22Rv1 (cell line): Measurements from ENCODE around the gene MIB2.

Source experiments
- CTCF ChIP-seq: fragments of 450-650 bp; IDR thresholded peaks from 2 replicates; pipeline ENCODE4 v1.5.1; 2017; ENCODE audit warnings: mild to moderate bottlenecking
- ZFX ChIP-seq: fragments of 450-650 bp; IDR thresholded peaks from 2 replicates; pipeline ENCODE4 v1.6.1; 2017; ENCODE audit warnings: antibody characterized with exemption, borderline replicate concordance

- TF ChIP-seq CTCF, result no peak
- no peak for TF ChIP-seq ZFX
These were observed 32.5 kb upstream of the MIB2 start for GRCh38 chr1:1582585-1583346.
